HL-60/S4 treated with phorbol 12-myristate 13-acetate at 8.2 ng/mL for 4 days and 3 days (cell line): ENCODE data around the gene PPP4R2.

ENCODE experiments used
- in situ Hi-C: fragments of 300-500 bp; cut with MboI; formaldehyde crosslinking; loops from 2 replicates; pipeline ENCODE4 v1.15.0; 2022; ENCODE audit warnings: low sequenced_read_pairs

The PPP4R2 gene

DNA sequence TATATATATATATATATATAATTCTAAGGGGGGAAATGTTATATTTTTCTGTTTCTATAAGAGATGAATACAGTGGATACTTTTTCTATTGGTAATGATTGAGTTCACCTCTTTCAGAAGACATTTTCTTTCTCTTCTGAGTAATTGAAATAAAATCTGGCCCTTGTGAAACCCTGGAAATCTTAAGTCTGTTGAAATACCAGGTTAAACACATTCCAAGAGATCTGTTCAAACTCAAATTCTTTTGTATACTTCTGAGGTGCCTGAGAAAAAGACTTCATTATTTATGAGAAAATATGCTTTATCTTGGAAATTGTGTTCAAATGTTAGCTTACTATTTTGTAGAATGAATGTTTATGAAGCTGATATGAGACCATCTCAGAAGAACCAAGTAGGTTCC is 69.6 kb downstream of the PPP4R2 start:
- in situ Hi-C loops = loop anchor here (25.0 kb wide), 1 partner anchor 129 kb away; no protein-coding TSS in a partner anchor

DNA sequence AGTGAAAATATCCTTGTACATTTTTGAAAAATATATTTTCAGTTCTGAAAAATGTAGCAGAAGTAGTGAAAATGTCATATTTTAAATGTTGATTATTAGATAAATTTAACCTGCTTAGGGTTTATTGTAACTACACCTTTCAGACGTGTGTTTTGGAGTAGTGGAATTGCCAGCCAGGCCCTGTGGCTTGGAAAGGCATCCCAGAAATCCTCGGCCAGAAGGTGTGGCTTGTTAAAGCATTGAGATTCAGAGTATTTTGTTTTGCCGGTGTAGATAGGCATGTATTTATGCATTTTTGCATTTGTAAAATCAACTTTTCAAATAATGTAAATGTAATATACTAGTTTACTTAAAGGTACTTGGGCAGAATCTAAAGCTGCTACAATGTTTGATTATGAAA is 71.8 kb downstream of the PPP4R2 start:
- in situ Hi-C loops = loop anchor here (25.0 kb wide), 1 partner anchor 131 kb away; no protein-coding TSS in a partner anchor

DNA sequence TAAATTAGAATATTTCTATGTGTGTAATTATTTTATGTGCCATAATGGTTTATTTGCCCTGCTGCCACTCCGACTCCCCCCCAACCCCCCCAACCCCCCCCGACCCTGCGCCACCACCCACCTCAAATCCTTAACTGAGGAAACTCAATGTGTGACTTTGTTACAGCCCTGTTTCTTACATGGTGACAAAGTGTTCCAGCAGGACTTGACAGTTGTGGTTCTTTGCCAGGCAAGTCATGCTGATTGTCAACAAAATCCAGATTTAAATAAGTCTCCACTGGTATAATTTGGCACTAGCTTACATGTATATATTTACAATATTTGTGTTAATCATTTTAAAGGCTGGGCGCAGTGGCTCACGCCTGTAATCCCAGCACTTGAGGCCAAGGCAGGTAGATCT is 72.6 kb downstream of the PPP4R2 start:
- in situ Hi-C loops = loop anchor here (25.0 kb wide), 1 partner anchor 132 kb away; no protein-coding TSS in a partner anchor

GRCh38 chr3:73069775-73070444 is 73.3 kb downstream of the PPP4R2 start:
- in situ Hi-C loops = loop anchor here (25.0 kb wide), 1 partner anchor 133 kb away; no protein-coding TSS in a partner anchor

DNA sequence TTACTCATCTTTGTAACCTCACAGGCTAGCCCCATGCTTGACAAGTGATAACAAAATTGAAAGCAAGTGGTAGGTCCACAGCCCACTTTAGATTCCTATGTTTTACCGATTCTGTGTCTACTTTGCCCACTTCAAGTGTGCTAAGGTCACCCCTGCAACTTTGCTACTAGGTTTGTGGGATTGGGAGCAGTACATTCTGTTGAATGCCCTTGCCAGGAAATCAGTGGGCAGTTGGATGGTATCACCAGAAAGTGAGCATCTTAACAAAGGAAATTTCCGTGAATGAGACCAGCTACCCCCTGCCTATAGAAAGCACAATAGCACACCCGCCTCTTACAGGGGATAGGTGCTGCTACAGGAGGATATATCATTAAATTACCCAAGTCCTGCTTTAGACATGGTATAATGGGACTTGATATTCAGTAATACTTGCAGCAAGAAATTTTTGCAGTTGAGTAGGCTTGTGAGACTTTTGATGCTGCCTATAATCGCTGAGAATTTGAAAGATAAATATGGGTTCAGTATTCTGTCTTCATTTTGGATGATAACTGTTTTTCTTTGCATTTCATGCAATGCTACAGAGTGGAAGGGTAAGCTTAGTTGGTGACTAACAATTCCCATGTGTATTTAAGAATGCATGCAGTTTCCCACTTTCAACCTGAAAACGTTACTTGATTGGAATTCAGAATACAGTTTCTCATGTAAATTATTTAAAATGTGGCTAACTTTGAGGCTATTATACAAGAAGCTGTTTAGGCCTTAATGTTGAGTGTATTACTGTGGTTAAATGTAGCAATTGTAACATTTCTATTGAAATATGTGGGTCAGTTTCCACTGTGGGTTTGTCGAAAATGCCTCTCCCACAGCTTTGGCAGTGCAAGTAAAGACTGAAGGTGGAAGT is 74.3 kb downstream of the PPP4R2 start:
- in situ Hi-C loops = loop anchor here (25.0 kb wide), 1 partner anchor 134 kb away; no protein-coding TSS in a partner anchor

DNA sequence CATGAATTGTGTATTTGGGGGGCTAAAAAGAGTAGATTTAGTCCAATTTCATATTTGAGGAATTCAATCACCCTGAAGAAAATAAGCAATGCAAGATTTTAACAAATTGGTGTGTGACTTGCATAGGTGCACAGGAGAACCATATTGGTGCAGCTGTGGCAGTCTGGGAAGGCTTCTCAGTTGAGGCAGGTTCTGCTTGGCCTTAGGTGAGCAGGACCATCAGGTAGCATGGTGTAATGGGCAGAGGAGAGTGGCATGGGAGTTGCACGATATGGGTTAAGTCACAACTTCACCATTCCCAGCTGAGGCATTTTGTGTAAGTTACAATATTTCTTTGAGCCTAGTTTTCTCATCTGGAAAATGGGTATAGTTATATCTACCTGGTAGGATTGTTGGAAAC is 75.3 kb downstream of the PPP4R2 start:
- in situ Hi-C loops = loop anchor here (25.0 kb wide), 1 partner anchor 135 kb away; no protein-coding TSS in a partner anchor

DNA sequence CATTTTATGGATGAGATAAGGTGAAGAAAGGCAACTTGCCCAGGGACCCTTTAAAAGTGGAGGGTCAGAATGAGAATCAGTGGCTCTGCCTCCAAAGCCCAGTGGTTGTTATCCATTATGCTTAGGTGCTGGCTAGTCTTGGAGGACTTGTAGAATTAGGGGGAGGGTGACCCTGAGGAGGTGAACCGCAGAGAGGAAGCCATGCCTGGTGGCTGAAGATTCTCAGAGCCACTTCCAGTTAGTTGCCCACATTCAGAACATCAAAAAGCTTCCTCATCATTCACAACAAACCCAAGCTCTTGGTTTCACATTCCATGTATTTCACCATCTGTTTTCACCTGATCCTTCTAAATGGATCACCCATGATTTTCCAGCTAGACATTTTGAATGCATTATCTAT is 76.0 kb downstream of the PPP4R2 start:
- in situ Hi-C loops = loop anchor here (25.0 kb wide), 1 partner anchor 135 kb away; no protein-coding TSS in a partner anchor

DNA sequence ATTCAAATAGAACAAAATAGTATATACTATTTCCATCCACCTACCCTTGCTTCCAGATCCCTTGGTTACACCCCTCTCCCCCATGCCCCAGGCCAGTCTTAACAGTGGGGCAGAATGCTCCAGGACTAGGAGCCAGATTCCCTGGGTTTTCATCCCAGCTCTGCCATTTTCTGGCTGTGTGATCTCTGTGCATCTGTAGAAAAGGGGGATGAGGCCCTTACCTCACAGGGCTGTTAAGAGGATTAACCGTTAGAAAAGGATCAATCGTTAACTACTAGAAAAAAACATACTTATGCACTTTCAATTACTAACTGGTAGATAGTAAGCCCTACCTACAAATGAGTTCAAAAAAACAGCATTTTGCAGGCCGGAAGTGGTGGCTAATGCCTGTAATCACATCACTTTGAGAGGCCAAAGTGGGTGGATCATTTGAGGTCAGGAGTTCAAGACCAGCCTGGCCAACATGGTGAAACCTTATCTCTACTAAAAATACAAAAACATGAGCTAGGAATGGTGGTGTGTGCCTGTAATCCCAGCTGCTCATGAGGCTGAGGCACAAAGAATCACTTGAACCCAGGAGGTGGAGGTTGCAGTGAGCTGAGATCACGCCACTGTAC is 76.6 kb downstream of the PPP4R2 start:
- in situ Hi-C loops = loop anchor here (25.0 kb wide), 1 partner anchor 136 kb away; no protein-coding TSS in a partner anchor

GRCh38 chr3:73074781-73075180 is 78.2 kb downstream of the PPP4R2 start:
- in situ Hi-C loops = loop anchor here (25.0 kb wide), 2 partner anchors 137 to 1337 kb away; partner anchors contain the start of gene EIF4E3

DNA sequence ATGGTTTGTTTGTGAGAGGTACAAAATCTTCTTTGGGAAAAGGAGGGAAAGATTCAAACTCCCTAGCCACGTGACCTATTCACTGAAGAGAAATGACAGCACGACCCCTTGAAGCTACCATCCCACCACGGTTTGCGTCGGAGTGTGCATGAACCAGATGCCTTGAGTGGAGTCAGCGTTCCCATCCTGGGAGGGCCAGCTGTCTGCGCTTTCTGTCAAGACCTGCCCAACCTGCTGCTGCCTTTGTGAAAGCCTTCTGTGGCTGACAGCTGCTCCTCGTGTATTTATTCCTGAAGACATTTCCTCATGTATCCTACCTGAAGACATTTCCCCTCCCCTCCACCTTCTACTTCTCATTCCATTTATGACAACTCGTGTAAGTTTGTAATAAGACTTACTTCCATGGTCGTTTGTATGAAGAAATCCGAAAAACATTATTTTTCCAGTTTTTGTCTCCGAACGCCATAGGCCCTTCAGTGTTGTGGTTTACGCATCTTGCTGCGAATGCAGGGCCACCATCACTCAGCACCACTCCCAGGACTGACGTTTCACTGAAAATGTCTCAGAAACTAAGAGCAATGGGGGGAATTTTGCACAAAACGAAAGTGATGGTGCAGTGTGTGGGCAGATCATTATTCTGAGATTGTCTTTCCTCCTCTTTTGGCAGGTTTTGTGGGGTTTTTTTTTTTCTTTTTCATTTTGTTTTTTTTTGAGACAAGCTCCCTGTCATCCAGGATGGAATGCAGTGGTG is 83.8 kb downstream of the PPP4R2 start:
- in situ Hi-C loops = loop anchor here (25.0 kb wide), 1 partner anchor 1343 kb away; the partner anchor contains the start of gene EIF4E3

DNA sequence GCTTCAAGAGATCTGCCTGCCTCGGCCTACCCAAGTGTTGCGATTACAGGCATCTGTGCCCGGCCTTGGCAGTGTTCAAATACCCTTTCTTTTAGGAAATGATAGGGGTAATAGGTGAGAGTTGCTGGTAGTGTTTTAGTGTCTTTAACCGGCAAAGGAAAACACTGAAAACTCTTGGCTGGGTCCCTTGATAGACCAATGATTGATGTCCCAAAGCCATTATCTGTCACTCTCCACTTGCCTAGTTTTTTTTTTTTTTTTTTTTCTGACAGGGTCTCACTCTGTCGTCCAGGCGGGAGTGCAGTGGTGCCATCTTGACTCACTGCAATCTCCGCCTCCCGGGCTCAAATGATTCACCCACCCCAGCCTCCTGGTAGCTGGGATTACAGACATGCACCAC is 84.5 kb downstream of the PPP4R2 start:
- in situ Hi-C loops = loop anchor here (25.0 kb wide), 1 partner anchor 1344 kb away; the partner anchor contains the start of gene EIF4E3

DNA sequence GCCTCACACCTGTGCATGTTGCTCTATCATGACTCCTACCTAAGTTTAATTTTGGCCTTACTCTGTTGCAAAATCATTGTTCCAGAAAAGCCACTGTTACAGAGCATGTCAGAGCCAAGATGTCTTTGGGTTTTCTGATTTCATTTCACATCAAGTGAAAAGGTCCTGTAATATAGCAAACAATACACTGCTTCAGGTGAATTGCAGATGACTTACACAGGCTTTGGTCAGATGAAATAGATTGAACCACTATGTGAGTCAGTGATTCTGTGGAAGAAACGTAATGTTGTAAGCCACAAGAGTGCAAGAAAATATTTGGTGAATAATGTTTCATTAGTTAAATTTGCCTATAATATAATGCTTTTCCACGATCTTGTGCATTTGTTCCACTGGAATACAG is 87.6 kb downstream of the PPP4R2 start:
- in situ Hi-C loops = loop anchor here (25.0 kb wide), 1 partner anchor 1347 kb away; the partner anchor contains the start of gene EIF4E3

DNA sequence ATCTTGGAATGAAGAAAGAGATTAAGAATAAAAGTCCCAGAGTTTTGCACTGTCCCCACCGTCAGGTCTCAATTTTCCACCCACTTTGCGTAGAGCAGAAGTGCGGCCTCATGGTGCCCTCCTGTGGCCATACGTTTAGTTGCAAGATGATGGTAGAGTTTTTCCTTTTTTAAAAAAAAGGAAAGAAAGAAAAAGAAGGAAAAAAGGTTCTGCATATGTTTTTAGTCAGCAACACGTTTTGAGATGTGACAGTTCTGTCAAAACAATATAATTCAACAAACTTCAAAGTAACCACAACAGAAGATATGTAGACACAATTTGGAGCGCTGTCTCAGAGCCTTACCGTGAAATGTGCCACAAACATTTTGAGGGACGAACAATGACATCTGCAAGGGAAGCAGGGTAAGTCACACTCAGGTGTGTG is 89.5 kb downstream of the PPP4R2 start:
- in situ Hi-C loops = loop anchor here (25.0 kb wide), 1 partner anchor 1349 kb away; the partner anchor contains the start of gene EIF4E3

GRCh38 chr3:73094129-73094528 is 97.5 kb downstream of the PPP4R2 start:
- in situ Hi-C loops = loop anchor here (25.0 kb wide), 1 partner anchor 1357 kb away; the partner anchor contains the start of gene EIF4E3

DNA sequence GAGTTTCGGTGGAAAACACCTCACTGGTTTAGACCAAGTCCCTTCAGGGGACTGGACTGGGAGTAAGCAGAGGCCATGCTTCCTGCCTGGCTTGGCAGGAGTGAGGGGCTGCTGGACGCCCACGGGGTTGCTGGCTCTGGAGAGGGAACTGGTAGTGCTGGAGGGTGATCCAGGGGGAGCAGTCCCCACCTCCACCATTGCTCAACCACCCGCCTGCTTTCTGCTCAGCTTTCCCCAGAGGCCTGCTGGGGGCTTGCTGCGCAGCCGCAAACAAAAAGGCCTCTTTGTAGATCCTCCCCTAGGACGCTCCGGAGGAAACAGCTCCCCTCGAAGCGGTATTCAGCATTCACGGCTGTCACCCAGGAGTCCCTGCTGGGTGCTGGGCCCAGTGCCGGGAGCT is 98.3 kb downstream of the PPP4R2 start:
- in situ Hi-C loops = loop anchor here (25.0 kb wide), 1 partner anchor 1358 kb away; the partner anchor contains the start of gene EIF4E3

DNA sequence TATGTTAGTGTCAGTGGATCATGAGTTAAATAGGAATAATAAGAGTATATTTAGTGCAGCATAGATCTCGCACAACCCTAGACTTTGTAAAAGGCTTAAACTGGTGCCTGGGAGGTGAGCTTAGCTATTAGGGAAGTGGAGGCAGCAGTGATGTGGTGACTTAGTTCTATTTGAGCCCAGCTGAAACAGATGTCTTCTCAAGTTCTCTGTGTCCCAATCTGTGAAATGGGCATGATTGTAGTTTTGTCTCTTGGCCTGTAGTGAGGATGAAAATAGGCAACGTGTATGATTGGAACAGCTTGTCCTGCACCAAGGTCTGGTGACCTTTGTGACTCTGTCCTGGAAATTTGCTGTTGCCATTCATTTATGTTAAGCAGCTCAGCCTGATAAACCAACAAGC is 99.6 kb downstream of the PPP4R2 start:
- in situ Hi-C loops = loop anchor here (25.0 kb wide), 1 partner anchor 1359 kb away; the partner anchor contains the start of gene EIF4E3

GRCh38 chr3:73098026-73098425 is 101.4 kb downstream of the PPP4R2 start:
- in situ Hi-C loops = loop anchor here (25.0 kb wide), 1 partner anchor 1361 kb away; the partner anchor contains the start of gene EIF4E3

GRCh38 chr3:73098873-73099272 is 102.3 kb downstream of the PPP4R2 start:
- in situ Hi-C loops = loop anchor here (25.0 kb wide), 1 partner anchor 1362 kb away; the partner anchor contains the start of gene EIF4E3
